ENCODE data around the gene DDOST. TPM values are rescaled to one million over a fixed set of nuclear protein-coding genes. Genes with fewer than 3 reads are reported as not detected.
"Not testable (repeated sequence)": the region's sequence is repeated elsewhere in the genome, so short reads cannot be mapped to it uniquely, and the experiment has no call there.

The DDOST gene
- total and polyA plus RNA-seq, 4 donors, result 124 to 205 (median 155) TPM

DNA sequence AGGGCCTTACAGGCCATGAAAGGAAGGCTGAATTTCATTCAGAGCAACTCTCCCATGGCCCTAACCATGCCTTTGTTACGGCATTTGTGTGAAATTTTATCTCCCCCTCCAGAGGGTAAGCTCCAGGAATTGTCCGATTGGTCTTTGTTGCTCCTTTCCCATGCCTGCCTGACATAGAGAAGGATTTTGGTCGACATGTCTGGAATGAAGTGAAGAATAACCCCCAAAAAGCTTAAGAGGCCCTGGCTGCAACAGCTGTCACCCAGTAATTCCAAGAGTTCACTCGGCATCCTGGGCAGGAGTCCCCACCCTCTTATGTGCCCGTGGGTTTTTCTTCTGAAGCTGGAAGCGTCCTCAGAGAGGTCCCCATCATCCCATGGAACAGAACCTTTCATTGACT, 51.6 kb downstream of the DDOST start:
- Histone ChIP-seq H3K27ac (ENCODE audit: low read depth, low read length) (no peak overlapping the region), H3K4me1 (ENCODE audit: control insufficient read depth, insufficient read depth, low read length) (peaks cover 8% of the 10 kb centered on the region), H3K36me3 (ENCODE audit: control insufficient read depth, insufficient read depth, low read length) (no peaks in the 10 kb centered on the region), H3K4me3 (ENCODE audit: low read depth, low read length) (no peak overlapping the region), H3K27me3 (ENCODE audit: control insufficient read depth, insufficient read depth, low read length) (no peaks in the 10 kb centered on the region), H3K9me3 (ENCODE audit: control insufficient read depth, insufficient read depth, low read length) (no peaks in the 10 kb centered on the region)
- 70% methylated on average over 2 of the region's 6 CpGs for WGBS (ENCODE audit: insufficient coverage)
- no peak for DNase-seq (ENCODE audit: low read depth in 4 of 6, low spot score in 6 of 6)

DNA sequence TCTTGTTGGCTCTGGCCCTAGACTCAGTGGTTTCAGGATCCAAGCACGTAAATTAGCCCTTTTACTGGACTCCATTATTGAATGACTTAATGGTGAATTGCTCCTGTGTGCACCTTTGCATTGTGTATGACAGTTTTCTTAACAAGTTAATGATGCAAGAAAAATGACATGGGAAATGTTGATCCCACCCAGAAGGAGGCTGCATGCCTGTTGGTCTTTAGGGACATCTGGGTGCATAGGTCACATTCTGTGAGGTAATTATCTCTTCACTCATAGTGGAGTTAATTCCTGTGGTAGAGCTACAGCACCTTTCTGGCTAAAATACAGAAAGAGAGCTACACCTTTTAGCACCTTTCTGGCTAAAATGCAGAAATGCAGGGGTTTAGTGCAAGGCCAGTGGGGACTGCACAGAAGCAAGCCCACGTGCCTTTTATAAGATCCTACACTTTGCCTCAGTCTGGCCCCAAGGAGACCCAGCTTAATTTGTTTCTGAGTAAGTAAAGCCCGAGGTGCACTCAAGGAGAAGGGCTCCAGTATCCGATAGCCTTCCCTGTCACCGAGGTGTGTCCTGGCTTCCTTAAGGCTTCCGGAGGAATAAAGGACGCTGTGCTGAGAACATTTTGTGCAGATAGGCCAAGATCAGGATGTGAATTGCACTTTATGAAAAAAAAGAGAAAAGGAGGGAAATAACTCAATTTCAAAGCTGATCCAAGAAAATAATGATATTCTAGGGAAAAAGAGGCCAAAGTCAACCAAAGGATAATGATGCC, 54.2 kb downstream of the DDOST start:
- not testable (repeated sequence) for H3K9me3 ChIP-seq (ENCODE audit: control insufficient read depth, insufficient read depth, low read length); DNase-seq (ENCODE audit: low read depth in 4 of 6, low spot score in 6 of 6); H3K36me3 ChIP-seq (ENCODE audit: control insufficient read depth, insufficient read depth, low read length); H3K27ac ChIP-seq (ENCODE audit: low read depth, low read length); H3K27me3 ChIP-seq (ENCODE audit: control insufficient read depth, insufficient read depth, low read length); H3K4me1 ChIP-seq (ENCODE audit: control insufficient read depth, insufficient read depth, low read length); H3K4me3 ChIP-seq (ENCODE audit: low read depth, low read length)
- 84% methylated on average over 3 of the region's 7 CpGs for WGBS (ENCODE audit: insufficient coverage)

DNA sequence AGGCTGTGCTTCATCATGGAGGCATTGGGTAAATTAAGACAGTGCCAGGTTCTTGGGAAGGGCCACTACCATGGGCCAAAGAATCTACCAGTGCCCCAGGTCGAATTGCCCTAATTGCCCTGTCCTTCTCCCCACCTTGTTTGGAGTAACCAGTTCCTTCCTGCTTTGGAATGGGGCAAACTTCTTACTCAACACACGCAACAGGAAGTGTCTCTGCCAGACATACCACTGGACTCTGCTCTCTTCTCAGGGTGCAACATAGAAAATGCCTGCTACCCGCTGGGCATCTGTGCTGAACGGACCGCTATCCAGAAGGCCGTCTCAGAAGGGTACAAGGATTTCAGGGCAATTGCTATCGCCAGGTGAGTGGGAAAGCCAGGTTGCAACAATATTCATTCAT, 56.5 kb downstream of the DDOST start:
- 92% methylated on average over 5 of the region's 7 CpGs for WGBS (ENCODE audit: insufficient coverage)
- Histone ChIP-seq H3K27ac (ENCODE audit: low read depth, low read length) (no peak overlapping the region), H3K9me3 (ENCODE audit: control insufficient read depth, insufficient read depth, low read length) (no peaks in the 10 kb centered on the region)

DNA sequence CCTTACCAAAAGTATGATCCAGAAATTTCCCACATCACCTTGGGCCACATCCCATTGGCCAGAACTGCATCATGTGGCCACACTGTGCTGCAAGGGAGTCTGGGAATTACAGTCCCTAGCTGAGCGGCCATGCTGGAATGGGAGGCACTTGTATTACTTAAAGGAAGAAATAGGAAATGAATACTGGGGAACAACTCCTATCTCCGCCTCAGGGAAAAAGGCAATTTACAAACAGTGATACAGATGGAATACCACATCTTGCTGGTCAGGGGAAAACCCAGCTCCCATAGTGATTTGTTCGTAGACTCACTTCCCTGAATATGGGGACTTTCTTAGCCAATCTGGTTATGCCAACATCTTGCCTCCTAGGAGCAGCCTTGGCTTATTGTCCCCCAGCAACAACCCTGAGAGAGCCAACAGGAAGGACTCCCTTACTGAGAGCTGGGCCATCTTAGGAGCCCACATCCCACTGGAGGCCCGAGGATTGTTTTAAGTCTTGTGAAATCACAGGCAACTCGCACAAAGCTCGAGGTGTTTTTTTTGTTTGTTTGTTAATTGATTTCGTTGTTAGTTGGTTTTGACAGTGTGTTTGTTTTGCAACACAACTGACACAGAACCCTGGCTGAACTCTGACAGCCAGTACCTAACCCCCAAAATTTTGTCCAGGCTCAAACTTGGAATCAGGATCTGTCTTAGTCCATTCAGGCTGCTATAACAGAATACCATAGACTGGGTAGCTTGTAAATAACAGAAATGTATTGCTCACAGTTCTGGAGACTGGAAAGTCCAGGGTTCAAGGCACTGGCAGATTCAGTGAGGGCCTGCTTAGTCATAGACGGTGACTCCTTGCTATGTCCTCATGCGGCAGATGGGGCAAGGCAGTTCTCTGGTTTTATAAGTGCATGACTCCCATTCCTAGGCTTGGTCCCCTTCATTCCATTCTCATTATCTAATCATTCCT, 57.4 kb downstream of the DDOST start:
- Histone ChIP-seq H3K36me3 (ENCODE audit: control insufficient read depth, insufficient read depth, low read length) (no peaks in the 10 kb centered on the region), H3K9me3 (ENCODE audit: control insufficient read depth, insufficient read depth, low read length) (no peaks in the 10 kb centered on the region), H3K4me1 (ENCODE audit: control insufficient read depth, insufficient read depth, low read length) (no peaks in the 10 kb centered on the region), H3K27me3 (ENCODE audit: control insufficient read depth, insufficient read depth, low read length) (no peaks in the 10 kb centered on the region), H3K27ac (ENCODE audit: low read depth, low read length) (no peak overlapping the region), H3K4me3 (ENCODE audit: low read depth, low read length) (no peak overlapping the region)
- no peak for DNase-seq (ENCODE audit: low read depth in 4 of 6, low spot score in 6 of 6)
- 93% methylated on average over 4 of the region's 9 CpGs for WGBS (ENCODE audit: insufficient coverage)

More for the DNA sequence above, 56.5 kb downstream of the DDOST start:
- no peak for DNase-seq (ENCODE audit: low read depth in 4 of 6, low spot score in 6 of 6)
- Histone ChIP-seq H3K36me3 (ENCODE audit: control insufficient read depth, insufficient read depth, low read length) (no peaks in the 10 kb centered on the region), H3K4me3 (ENCODE audit: low read depth, low read length) (no peak overlapping the region), H3K4me1 (ENCODE audit: control insufficient read depth, insufficient read depth, low read length) (no peaks in the 10 kb centered on the region), H3K27me3 (ENCODE audit: control insufficient read depth, insufficient read depth, low read length) (no peaks in the 10 kb centered on the region)

DNA sequence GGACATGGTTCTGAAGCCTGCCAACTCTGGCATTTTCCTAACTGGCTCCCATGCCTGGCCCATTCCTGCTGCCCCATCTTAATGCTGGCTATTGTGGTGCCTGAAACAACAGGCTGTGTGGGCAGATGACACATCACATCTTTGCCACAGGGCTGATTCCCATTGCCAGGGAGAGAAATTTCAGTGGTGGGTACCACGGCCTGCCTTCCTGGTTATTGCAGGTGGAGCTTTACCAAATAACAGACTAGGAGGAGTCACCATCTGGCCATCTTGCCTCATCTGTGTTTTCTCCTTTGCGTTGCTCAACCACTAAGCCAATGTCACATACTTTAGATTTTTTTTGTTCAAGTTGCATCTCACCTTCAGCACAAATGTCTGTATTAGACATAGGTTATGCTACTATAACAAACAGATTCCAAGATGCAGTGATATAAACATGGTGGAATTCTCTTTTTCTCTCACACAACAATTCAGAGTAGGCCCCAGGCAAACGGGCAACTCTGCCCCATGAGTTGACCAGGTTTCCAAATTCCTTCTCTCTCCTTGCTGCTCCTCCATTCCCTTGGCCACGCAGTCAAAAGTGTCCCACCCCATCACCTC, 58.2 kb downstream of the DDOST start:
- no peaks in the 10 kb centered on the region for H3K4me1 ChIP-seq (ENCODE audit: control insufficient read depth, insufficient read depth, low read length)
- no peaks in the 10 kb centered on the region for H3K36me3 ChIP-seq (ENCODE audit: control insufficient read depth, insufficient read depth, low read length)
- DNase-seq (ENCODE audit: low read depth in 4 of 6, low spot score in 6 of 6), result no peak
- 94% methylated on average over 2 of the region's 4 CpGs for WGBS (ENCODE audit: insufficient coverage)
- H3K4me3 ChIP-seq (ENCODE audit: low read depth, low read length), result no peak overlapping the region
- no peaks in the 10 kb centered on the region for H3K9me3 ChIP-seq (ENCODE audit: control insufficient read depth, insufficient read depth, low read length)
- no peak overlapping the region for H3K27ac ChIP-seq (ENCODE audit: low read depth, low read length)
- no peaks in the 10 kb centered on the region for H3K27me3 ChIP-seq (ENCODE audit: control insufficient read depth, insufficient read depth, low read length)

Other genes starting within 250 kb of the DDOST start
- 10 to 100 TPM; 36.4 to 93.3 TPM for gene CAMK2N1, start 175.2 kb downstream of the DDOST start, total RNA-seq
- 100 to 1,000 TPM; 300 to 385 TPM for gene CAMK2N1, start 175.2 kb downstream of the DDOST start, polyA plus RNA-seq (ENCODE audit: insufficient read length in 2 of 2)
- 10 to 100 TPM; 23.6 to 31.7 TPM for gene MUL1, start 153.2 kb downstream of the DDOST start, total RNA-seq
- gene MUL1, start 153.2 kb downstream of the DDOST start, polyA plus RNA-seq (ENCODE audit: insufficient read length in 2 of 2), result 10 to 100 TPM; 30.9 to 34.4 TPM
- 1 to 10 TPM; 3.0 TPM for gene FAM43B, start 108.8 kb downstream of the DDOST start, total RNA-seq
- gene FAM43B, start 108.8 kb downstream of the DDOST start, polyA plus RNA-seq (ENCODE audit: insufficient read length in 2 of 2), result 10 to 100 TPM; 14.1 to 14.4 TPM
- 1 to 10 TPM in 1 of 2 donors, under 1 TPM in 1; 0.61 to 1.8 TPM for gene CDA, start 72.3 kb downstream of the DDOST start, total RNA-seq
- gene CDA, start 72.3 kb downstream of the DDOST start, polyA plus RNA-seq (ENCODE audit: insufficient read length in 2 of 2), result under 1 TPM; 0.57 to 0.99 TPM
- gene PINK1, start 27.9 kb downstream of the DDOST start, total RNA-seq, result 100 to 1,000 TPM; 106 to 125 TPM
- gene PINK1, start 27.9 kb downstream of the DDOST start, polyA plus RNA-seq (ENCODE audit: insufficient read length in 2 of 2), result 100 to 1,000 TPM; 153 to 164 TPM
- 1 to 10 TPM; 3.9 to 4.2 TPM for gene KIF17, start 56.6 kb upstream of the DDOST start, total RNA-seq
- gene KIF17, start 56.6 kb upstream of the DDOST start, polyA plus RNA-seq (ENCODE audit: insufficient read length in 2 of 2), result 10 to 100 TPM in 1 of 2 donors, 1 to 10 TPM in 1; 9.3 to 12.6 TPM
- gene SH2D5, start 71.3 kb upstream of the DDOST start, total RNA-seq, result 1 to 10 TPM; 1.5 to 4.0 TPM
- gene SH2D5, start 71.3 kb upstream of the DDOST start, polyA plus RNA-seq (ENCODE audit: insufficient read length in 2 of 2), result 1 to 10 TPM; 6.2 to 8.7 TPM
- 100 to 1,000 TPM; 240 to 301 TPM for gene HP1BP3, start 125.9 kb upstream of the DDOST start, total RNA-seq
- 100 to 1,000 TPM; 271 to 302 TPM for gene HP1BP3, start 125.9 kb upstream of the DDOST start, polyA plus RNA-seq (ENCODE audit: insufficient read length in 2 of 2)

Measured in spinal cord (tissue), 10 donors.